ENCODE results near the gene CHIC2. TPM values are rescaled to one million over a fixed set of nuclear protein-coding genes. Genes with fewer than 3 reads are reported as not detected.

CHIC2 gene
- total RNA-seq, 1 experiment from 2014 or later = 52.3 TPM

- BruUV-seq (replicated peaks) = no TSS peak
- H2AFZ ChIP-seq (ENCODE audit: low read length) = no peak overlapping the region
- CTCF ChIA-PET = no interaction called here
- H3K4me3 ChIP-seq (ENCODE audit: low read length) = no peak overlapping the region
- no peak overlapping the region for H3K4me2 ChIP-seq (ENCODE audit: low read length)
- H3K36me3 ChIP-seq (ENCODE audit: low read depth, low read length) = no peaks in the 10 kb centered on the region
- no peaks in the 10 kb centered on the region for H4K20me1 ChIP-seq (ENCODE audit: low read length)
- no peaks in the 10 kb centered on the region for H3K4me1 ChIP-seq (ENCODE audit: insufficient read depth, low read length)
- H3F3A ChIP-seq (ENCODE audit: low read length, unreplicated experiment) = no peaks in the 10 kb centered on the region
- intact Hi-C loops (cut with micrococcal nuclease) = no loop called here
- no peaks in the 10 kb centered on the region for H3K9me3 ChIP-seq (ENCODE audit: low read length)
- H3K27ac ChIP-seq (ENCODE audit: low read length) = no peak overlapping the region
- no peaks in the 10 kb centered on the region for H3K79me2 ChIP-seq (ENCODE audit: low read length)
- DNase-seq = no peak
- ATAC-seq = no peak
- no peaks in the 10 kb centered on the region for H3K27me3 ChIP-seq (ENCODE audit: low read length)
- no peak overlapping the region for H3K9ac ChIP-seq (ENCODE audit: low read length)
- H3K9me2 ChIP-seq (replicated peaks; ENCODE audit: low read length) = no peaks in the 10 kb centered on the region
- POLR2A ChIA-PET (ENCODE audit: unreplicated experiment) = no interaction called here
- TF ChIP-seq EZH2phosphoT487 (IDR thresholded peaks at IDR 0.05; ENCODE audit: borderline replicate concordance, low read length) (no peak), CTCF (conservative IDR thresholded peaks at IDR 0.05; ENCODE audit: low read depth, low read length) (no peak), EZH2 (IDR thresholded peaks at IDR 0.05; ENCODE audit: low read length, unreplicated experiment) (no peak)
These were observed 46.4 kb downstream of the CHIC2 start for GRCh38 chr4:54017974-54018373.

- no peak for TF ChIP-seq CTCF (conservative IDR thresholded peaks at IDR 0.05; ENCODE audit: low read depth, low read length)
- no peak for DNase-seq
- Histone ChIP-seq H3K79me2 (ENCODE audit: low read length) (no peaks in the 10 kb centered on the region), H3K4me3 (ENCODE audit: low read length) (no peak overlapping the region), H3K27me3 (ENCODE audit: low read length) (no peaks in the 10 kb centered on the region), H3K27ac (ENCODE audit: low read length) (no peak overlapping the region), H2AFZ (ENCODE audit: low read length) (no peak overlapping the region), H3K4me1 (ENCODE audit: insufficient read depth, low read length) (no peaks in the 10 kb centered on the region), H3F3A (ENCODE audit: low read length, unreplicated experiment) (no peaks in the 10 kb centered on the region), H3K4me2 (ENCODE audit: low read length) (no peak overlapping the region), H3K9me2 (replicated peaks; ENCODE audit: low read length) (no peaks in the 10 kb centered on the region), H4K20me1 (ENCODE audit: low read length) (no peaks in the 10 kb centered on the region), H3K9me3 (ENCODE audit: low read length) (no peaks in the 10 kb centered on the region), H3K9ac (ENCODE audit: low read length) (no peak overlapping the region), H3K36me3 (ENCODE audit: low read depth, low read length) (no peaks in the 10 kb centered on the region)
- no peak for ATAC-seq
- BruUV-seq (replicated peaks) = no TSS peak
- CTCF ChIA-PET = no interaction called here
- POLR2A ChIA-PET (ENCODE audit: unreplicated experiment) = no interaction called here
- intact Hi-C loops (cut with micrococcal nuclease) = no loop called here
These were observed 47.1 kb downstream of the CHIC2 start for GRCh38 chr4:54017308-54017707.

DNA sequence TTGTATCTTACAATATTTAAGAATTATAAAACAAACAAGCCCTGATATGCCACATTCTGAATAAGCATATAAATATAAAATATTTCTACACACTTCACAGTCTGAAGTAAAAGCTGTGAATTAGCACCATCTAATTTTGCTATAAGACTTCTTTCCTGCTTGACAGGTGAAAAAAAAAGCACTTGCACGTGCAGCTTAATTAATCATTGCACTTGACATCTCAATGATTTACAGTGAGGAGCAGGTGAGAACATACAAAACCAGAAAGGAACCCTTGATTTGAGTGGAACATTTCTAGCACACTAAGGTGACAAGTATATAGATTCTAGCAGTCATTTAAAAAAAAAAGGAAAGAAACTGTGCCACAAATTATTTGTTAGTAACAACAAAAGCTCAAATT, 47.9 kb downstream of the CHIC2 start:
- H3K27me3 ChIP-seq (ENCODE audit: low read length) = no peaks in the 10 kb centered on the region
- H2AFZ ChIP-seq (ENCODE audit: low read length) = no peak overlapping the region
- no peaks in the 10 kb centered on the region for H3K79me2 ChIP-seq (ENCODE audit: low read length)
- ATAC-seq (no peak), DNase-seq (no peak)
- H3K27ac ChIP-seq (ENCODE audit: low read length) = no peak overlapping the region
- H3K36me3 ChIP-seq (ENCODE audit: low read depth, low read length) = no peaks in the 10 kb centered on the region
- no peak overlapping the region for H3K4me2 ChIP-seq (ENCODE audit: low read length)
- no peaks in the 10 kb centered on the region for H3K9me3 ChIP-seq (ENCODE audit: low read length)
- ChIA-PET POLR2A (ENCODE audit: unreplicated experiment) (no interaction called here), CTCF (interaction anchor here (0.5 kb wide), 1 partner anchor 317 kb away, joined by 3 read pairs; no protein-coding TSS in a partner anchor)
- H3K4me3 ChIP-seq (ENCODE audit: low read length) = no peak overlapping the region
- H4K20me1 ChIP-seq (ENCODE audit: low read length) = no peaks in the 10 kb centered on the region
- no peaks in the 10 kb centered on the region for H3F3A ChIP-seq (ENCODE audit: low read length, unreplicated experiment)
- no peaks in the 10 kb centered on the region for H3K9me2 ChIP-seq (replicated peaks; ENCODE audit: low read length)
- no peak overlapping the region for H3K9ac ChIP-seq (ENCODE audit: low read length)
- intact Hi-C loops (cut with micrococcal nuclease) = no loop called here
- BruUV-seq (replicated peaks) = no TSS peak
- H3K4me1 ChIP-seq (ENCODE audit: insufficient read depth, low read length) = peaks cover under 1% of the 10 kb centered on the region; the same call in 1 of the 2 replicates
- TF ChIP-seq CTCF (conservative IDR thresholded peaks at IDR 0.05; ENCODE audit: low read depth, low read length) (no peak), EZH2phosphoT487 (IDR thresholded peaks at IDR 0.05; ENCODE audit: borderline replicate concordance, low read length) (no peak), EZH2 (IDR thresholded peaks at IDR 0.05; ENCODE audit: low read length, unreplicated experiment) (no peak)

Data from PC-3 (cell line).